GM18907 (cell line): ENCODE results near the gene SYAP1.
"Not testable (repeated sequence)": the region's sequence is repeated elsewhere in the genome, so short reads cannot be mapped to it uniquely, and the experiment has no call there.

Source experiments
- ATAC-seq: cut with Tn5 transposase; IDR thresholded peaks from one replicate; pipeline ENCODE4 v1.9.1; 2021; ENCODE audit warnings: mild to moderate bottlenecking, moderate library complexity; ENCODE audit not compliant: unreplicated experiment

The SYAP1 gene

GRCh38 chrX:16778545-16778944 lies 59.1 kb downstream of the SYAP1 start:
- ATAC-seq = no peak

- ATAC-seq = no peak
Observed at GRCh38 chrX:16778993-16779392, 59.6 kb downstream of the SYAP1 start.

- ATAC-seq = not testable (repeated sequence)
Observed at GRCh38 chrX:16779815-16780214, 60.4 kb downstream of the SYAP1 start.

GRCh38 chrX:16783452-16783851 lies 64.0 kb downstream of the SYAP1 start:
- no peak for ATAC-seq

GRCh38 chrX:16784440-16784839 lies 65.0 kb downstream of the SYAP1 start:
- not testable (repeated sequence) for ATAC-seq

- ATAC-seq = peak; percentile 3
Observed at GRCh38 chrX:16785247-16786138, 66.1 kb downstream of the SYAP1 start.

- peak; percentile 99 for ATAC-seq
Observed at GRCh38 chrX:16786139-16786790, 66.9 kb downstream of the SYAP1 start, which contains the start of gene TXLNG. Gene TXLNG, plus strand, starts transcription at chrX:16786466. Its CDS starts 22 bp downstream, at chrX:16786488.

- ATAC-seq = peak; percentile 23
Observed at GRCh38 chrX:16786791-16787735, 67.7 kb downstream of the SYAP1 start.

- ATAC-seq = no peak
Observed at GRCh38 chrX:16788477-16788876, 69.1 kb downstream of the SYAP1 start.

GRCh38 chrX:16796298-16796697 lies 76.9 kb downstream of the SYAP1 start:
- ATAC-seq = no peak

GRCh38 chrX:16797358-16797757 lies 77.9 kb downstream of the SYAP1 start:
- ATAC-seq = no peak

GRCh38 chrX:16797841-16798240 lies 78.4 kb downstream of the SYAP1 start:
- ATAC-seq = no peak

GRCh38 chrX:16804923-16805464 lies 85.6 kb downstream of the SYAP1 start:
- no peak for ATAC-seq

- no peak for ATAC-seq
Observed at GRCh38 chrX:16807548-16807947, 88.1 kb downstream of the SYAP1 start.

- no peak for ATAC-seq
Observed at GRCh38 chrX:16807976-16808542, 88.6 kb downstream of the SYAP1 start.

GRCh38 chrX:16814597-16814996 lies 95.2 kb downstream of the SYAP1 start:
- ATAC-seq = no peak
